Gastrocnemius medialis (tissue), 4 donors: ENCODE data around the gene TET1.

Source experiments
- POLR2A ChIP-seq, 2 donors: fragments of 450-650 bp; IDR thresholded peaks; one replicate each; pipeline ENCODE4 v1.6.1; 2017; ENCODE audit warnings: antibody characterized with exemption in 2 of 2, mild to moderate bottlenecking in 2 of 2, moderate library complexity in 2 of 2
- TF ChIP-seq, protein P1 (sequence below), 5 experiments: fragments of 450-650 bp in 3 of 5; fragments of 200-600 bp in 2 of 5; sonication (generic) in 2 of 5; IDR thresholded peaks in 4 of 5; conservative IDR thresholded peaks in 1 of 5; 1 replicate in 4 of 5; 2 replicates in 1 of 5; pipeline ENCODE4 v1.5.1; 2016 to 2019; ENCODE audit warnings: antibody characterized with exemption in 5 of 5, mild to moderate bottlenecking in 3 of 5, moderate library complexity in 3 of 5

DNA sequence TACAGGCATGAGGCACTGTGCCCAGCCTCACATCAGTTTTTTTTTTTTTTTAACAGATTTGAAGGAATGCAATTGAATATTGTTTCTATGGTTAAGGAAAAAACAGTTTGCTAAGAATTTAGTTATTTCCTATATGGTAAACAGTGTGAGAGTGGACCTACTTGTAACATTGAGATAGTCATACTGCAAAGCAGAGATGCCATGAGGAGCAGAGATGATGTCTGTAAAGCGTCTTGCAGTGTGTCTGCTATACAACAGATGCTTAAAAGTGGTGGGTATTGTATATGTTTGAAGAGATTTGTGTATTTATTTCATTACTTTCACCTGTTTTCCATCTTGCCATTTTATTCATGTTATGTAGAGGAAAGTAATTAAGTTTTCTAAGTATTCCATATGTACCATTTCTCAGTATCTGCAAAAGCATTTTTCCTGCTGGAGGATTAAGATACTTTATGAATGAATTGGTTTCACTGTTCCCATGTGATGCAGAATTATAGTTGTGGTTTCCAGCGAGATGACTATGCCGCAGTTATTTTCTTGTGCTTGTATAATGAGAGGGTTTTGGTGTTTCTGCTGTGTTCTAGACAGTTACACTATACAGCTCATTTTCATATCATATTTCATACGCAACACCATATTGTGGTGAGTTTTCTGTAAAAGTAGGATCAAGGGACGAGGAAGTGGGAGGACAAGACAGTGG is 26.6 kb downstream of the TET1 start:
- TF ChIP-seq, protein P1, sequence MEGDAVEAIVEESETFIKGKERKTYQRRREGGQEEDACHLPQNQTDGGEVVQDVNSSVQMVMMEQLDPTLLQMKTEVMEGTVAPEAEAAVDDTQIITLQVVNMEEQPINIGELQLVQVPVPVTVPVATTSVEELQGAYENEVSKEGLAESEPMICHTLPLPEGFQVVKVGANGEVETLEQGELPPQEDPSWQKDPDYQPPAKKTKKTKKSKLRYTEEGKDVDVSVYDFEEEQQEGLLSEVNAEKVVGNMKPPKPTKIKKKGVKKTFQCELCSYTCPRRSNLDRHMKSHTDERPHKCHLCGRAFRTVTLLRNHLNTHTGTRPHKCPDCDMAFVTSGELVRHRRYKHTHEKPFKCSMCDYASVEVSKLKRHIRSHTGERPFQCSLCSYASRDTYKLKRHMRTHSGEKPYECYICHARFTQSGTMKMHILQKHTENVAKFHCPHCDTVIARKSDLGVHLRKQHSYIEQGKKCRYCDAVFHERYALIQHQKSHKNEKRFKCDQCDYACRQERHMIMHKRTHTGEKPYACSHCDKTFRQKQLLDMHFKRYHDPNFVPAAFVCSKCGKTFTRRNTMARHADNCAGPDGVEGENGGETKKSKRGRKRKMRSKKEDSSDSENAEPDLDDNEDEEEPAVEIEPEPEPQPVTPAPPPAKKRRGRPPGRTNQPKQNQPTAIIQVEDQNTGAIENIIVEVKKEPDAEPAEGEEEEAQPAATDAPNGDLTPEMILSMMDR (IDR thresholded peaks at IDR 0.05 in 4 of 5, conservative IDR thresholded peaks at IDR 0.05 in 1 of 5): no peak
- TF ChIP-seq POLR2A (IDR thresholded peaks at IDR 0.05): no peak
